GM19452 (cell line): Measurements from ENCODE around the gene GNMT.
A peak's percentile ranks its signal among the peaks of the same experiment; 100 is the strongest.

ENCODE experiments used
- ATAC-seq: cut with Tn5 transposase; IDR thresholded peaks from one replicate; pipeline ENCODE4 v1.9.1; 2021; ENCODE audit not compliant: unreplicated experiment

Gene GNMT

GRCh38 chr6:42960243-42961019 is at the start of gene GNMT:
GNMT (plus strand) TSS chr6:42960754; CDS start chr6:42960768, 14 bp downstream.
- ATAC-seq = no peak

GRCh38 chr6:42911171-42912021 is 49.2 kb upstream of the GNMT start:
- ATAC-seq = no peak

GRCh38 chr6:42914546-42914945 is 46.0 kb upstream of the GNMT start:
- no peak for ATAC-seq

GRCh38 chr6:42915732-42916131 is 44.8 kb upstream of the GNMT start, which contains the start of gene PTCRA:
PTCRA (plus strand) TSS chr6:42916053; CDS start chr6:42916070, 17 bp downstream.
- ATAC-seq = no peak

GRCh38 chr6:42916288-42916687 is 44.3 kb upstream of the GNMT start:
- ATAC-seq = no peak

- ATAC-seq = no peak
Observed at GRCh38 chr6:42921801-42922200, 38.8 kb upstream of the GNMT start.

GRCh38 chr6:42923666-42924065 is 36.9 kb upstream of the GNMT start:
- ATAC-seq = no peak

GRCh38 chr6:42925248-42925857 is 35.2 kb upstream of the GNMT start:
- ATAC-seq = no peak

GRCh38 chr6:42928986-42929820 is 31.4 kb upstream of the GNMT start, which contains the start of gene CNPY3:
CNPY3 (plus strand) TSS chr6:42929480; CDS start chr6:42929571, 91 bp downstream.
- peak; percentile 68 for ATAC-seq

- ATAC-seq = peak; percentile 53
Observed at GRCh38 chr6:42929821-42930360, 30.7 kb upstream of the GNMT start.

GRCh38 chr6:42932412-42932811 is 28.1 kb upstream of the GNMT start:
- ATAC-seq = no peak

GRCh38 chr6:42933205-42933604 is 27.3 kb upstream of the GNMT start:
- no peak for ATAC-seq

GRCh38 chr6:42935322-42935721 is 25.2 kb upstream of the GNMT start:
- ATAC-seq = no peak

GRCh38 chr6:42936398-42936797 is 24.2 kb upstream of the GNMT start:
- ATAC-seq = no peak

- ATAC-seq = no peak
Observed at GRCh38 chr6:42937548-42938427, 22.8 kb upstream of the GNMT start.

- no peak for ATAC-seq
Observed at GRCh38 chr6:42938428-42938796, 22.1 kb upstream of the GNMT start.

GRCh38 chr6:42938987-42939809 is 21.4 kb upstream of the GNMT start:
- no peak for ATAC-seq

GRCh38 chr6:42939810-42940167 is 20.8 kb upstream of the GNMT start:
- ATAC-seq = no peak
